ENCODE data around the gene TST. TPM values are rescaled to one million over a fixed set of nuclear protein-coding genes. Genes with fewer than 3 reads are reported as not detected.

TST gene
- total and polyA plus RNA-seq, 2 donors = 19.4 to 48.8 TPM

DNA sequence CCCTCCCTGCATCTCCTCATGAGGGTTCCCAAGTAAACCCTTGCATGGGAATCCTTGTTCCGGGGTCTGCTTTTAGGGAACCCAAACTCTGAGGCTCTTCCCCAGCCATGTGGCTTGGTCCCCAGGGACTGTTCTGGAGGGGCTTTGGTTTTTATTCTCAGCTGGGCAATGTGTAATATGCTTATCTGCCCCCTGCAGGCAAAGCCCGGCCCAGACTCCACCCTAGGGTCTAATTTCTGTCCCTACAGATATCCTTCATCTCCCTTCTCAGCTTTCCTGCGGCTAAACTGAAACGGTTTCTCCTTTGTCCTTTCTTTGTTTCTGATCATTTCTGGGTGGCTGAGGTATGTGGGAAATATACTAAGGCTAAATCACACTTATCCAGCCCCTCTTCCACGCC is 37.1 kb downstream of the TST start:
- H3K36me3 ChIP-seq (ENCODE audit: insufficient read depth) = no peaks in the 10 kb centered on the region
- 63% methylated on average over 5 of the region's 5 CpGs for WGBS
- no peaks in the 10 kb centered on the region for H3K4me1 ChIP-seq (ENCODE audit: insufficient read depth)
- no peak overlapping the region for H3K27ac ChIP-seq (ENCODE audit: low read depth)
- no peak overlapping the region for H3K4me3 ChIP-seq (ENCODE audit: low read depth, low read length)
- no peak for DNase-seq (ENCODE audit: extremely low spot score)

DNA sequence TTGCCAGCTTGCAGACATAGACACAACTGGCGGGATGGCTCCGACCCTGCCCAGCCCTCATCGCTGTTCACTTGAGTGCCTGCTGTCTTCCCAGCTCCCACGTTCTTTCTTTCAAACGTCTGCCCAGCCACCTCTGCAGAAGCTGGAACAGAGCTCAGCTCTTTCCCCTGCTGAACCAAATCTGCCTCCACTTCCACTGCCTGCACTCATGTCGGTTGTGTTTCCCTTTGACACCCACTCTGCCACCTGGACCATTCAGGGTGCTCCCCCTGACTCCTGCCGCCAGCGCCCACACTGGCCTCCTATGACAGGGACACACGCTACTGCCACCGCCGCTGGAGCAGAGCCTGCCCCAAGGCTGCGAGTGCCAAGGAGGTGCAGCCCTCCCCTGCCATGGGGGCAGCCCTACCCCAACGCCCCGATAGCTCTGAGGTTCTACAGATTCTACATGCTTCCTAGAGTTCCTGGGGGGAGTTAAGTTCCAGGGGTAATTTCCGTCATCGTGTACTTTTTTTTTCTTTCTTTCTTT is 37.9 kb downstream of the TST start:
- Histone ChIP-seq H3K4me3 (ENCODE audit: low read depth, low read length) (no peak overlapping the region), H3K36me3 (ENCODE audit: insufficient read depth) (no peaks in the 10 kb centered on the region), H3K27ac (ENCODE audit: low read depth) (no peak overlapping the region), H3K4me1 (ENCODE audit: insufficient read depth) (no peaks in the 10 kb centered on the region)
- no peak for DNase-seq (ENCODE audit: extremely low spot score)
- 74% methylated on average over 16 of the region's 16 CpGs for WGBS

DNA sequence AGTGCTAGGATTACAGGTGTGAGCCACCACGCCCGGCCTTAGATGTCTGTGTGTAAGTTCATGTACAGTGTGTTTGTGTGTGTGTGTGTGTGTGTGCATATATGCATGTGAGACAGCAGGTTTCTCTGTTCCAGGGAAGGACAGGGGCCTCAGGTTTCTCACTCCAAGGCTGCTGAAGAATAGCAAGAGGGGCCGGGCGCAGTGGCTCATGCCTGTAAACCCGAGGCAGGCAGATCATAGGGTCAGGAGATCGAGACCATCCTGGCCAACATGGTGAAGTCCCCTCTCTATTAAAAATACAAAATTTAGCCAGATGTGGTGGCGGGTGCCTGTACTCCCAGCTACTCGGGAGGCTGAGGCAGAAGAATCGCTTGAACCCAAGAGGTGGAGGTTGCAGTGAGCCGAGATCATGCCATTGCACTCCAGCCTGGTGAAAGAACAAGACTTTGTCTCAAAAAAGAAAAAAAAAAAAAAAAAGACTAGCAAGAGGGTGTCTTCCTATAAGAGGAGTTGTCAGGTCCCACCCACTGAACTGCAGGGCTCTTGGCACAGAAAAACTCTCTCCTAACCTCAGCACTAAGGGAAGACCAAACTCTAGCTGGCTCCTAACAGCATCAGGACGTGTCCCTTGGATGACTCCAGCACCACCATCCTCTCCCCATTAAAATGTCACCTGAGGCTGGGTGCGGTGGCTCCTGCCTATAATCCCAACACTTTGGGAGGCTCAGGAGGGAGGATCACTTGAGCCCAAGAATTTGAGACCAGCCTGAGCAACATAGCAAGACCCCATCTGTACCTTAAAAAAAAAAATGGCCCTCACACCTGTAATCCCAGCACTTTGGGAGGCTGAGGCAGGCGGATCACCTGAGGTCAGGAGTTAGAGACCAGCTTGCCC is 40.0 kb downstream of the TST start:
- Histone ChIP-seq H3K4me1 (ENCODE audit: insufficient read depth) (no peaks in the 10 kb centered on the region), H3K27ac (ENCODE audit: low read depth) (no peak overlapping the region), H3K36me3 (ENCODE audit: insufficient read depth) (no peaks in the 10 kb centered on the region), H3K4me3 (ENCODE audit: low read depth, low read length) (no peak overlapping the region)
- 88% methylated on average over 13 of the region's 13 CpGs for WGBS
- DNase-seq (ENCODE audit: extremely low spot score) = no peak

DNA sequence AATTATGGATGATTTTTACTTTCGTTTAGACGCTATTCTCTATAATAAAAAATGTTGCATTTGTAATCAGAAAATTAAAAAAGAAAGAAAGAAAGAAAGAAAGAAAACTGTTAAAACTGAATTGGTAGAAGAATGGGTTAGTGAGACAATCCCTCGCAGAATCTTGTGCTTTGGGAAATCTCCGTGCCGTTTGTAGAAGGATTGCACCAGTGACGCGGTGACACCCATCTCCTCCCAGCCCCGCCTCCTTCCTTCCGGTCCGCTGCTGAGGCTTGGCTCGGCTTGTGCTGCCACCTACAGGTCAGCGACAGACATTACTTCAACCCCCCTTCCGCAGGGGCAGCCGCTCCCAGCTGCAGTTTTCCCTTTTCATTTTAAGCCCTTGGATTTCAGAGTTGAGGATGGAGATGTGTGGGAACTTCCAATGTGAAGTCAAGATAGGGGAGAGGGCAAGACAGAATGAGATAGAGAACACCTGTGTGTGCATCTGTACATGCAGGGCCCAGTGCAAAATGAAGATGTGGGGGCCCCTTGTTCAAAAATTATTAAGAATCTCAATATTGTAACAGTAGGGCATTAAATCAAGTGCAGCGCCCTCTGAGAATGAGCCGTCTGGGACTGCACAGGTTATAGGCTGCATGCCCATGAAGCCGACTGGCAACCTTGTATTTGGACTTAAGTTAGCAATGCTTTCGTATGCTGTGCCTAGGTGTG is 41.1 kb downstream of the TST start:
- H3K36me3 ChIP-seq (ENCODE audit: insufficient read depth) = no peaks in the 10 kb centered on the region
- DNase-seq (ENCODE audit: extremely low spot score) = peak; percentile 84
- H3K4me1 ChIP-seq (ENCODE audit: insufficient read depth) = no peaks in the 10 kb centered on the region
- WGBS = 13% methylated on average over 18 of the region's 18 CpGs
- H3K4me3 ChIP-seq (ENCODE audit: low read depth, low read length) = peak overlapping the region; percentile 10
- H3K27ac ChIP-seq (ENCODE audit: low read depth) = no peak overlapping the region

DNA sequence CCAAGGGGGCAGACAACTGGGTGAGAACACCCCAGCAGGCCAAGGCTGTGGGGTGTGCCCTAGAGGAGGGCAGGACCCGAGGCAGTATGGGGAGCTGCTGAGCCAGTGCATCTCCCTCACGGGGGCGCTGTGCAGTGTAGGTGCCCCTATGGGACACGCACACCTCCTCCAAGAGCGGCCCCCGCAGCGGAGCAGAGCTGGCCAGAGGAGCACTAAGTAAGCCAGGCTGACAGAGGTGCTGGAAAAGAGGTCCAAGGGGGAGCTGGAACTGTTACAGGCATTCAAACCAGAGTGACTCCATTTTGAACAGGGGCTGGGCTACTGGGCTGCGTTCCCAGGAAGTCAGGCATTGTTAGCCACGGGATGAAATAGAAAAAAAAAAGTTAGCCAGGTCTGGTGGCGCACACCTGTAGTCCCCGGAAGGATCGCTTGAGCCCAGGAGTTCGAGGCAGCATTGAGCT is 41.8 kb downstream of the TST start:
- H3K27ac ChIP-seq (ENCODE audit: low read depth) = no peak overlapping the region
- WGBS = 26% methylated on average over 13 of the region's 13 CpGs
- no peak for DNase-seq (ENCODE audit: extremely low spot score)

DNA sequence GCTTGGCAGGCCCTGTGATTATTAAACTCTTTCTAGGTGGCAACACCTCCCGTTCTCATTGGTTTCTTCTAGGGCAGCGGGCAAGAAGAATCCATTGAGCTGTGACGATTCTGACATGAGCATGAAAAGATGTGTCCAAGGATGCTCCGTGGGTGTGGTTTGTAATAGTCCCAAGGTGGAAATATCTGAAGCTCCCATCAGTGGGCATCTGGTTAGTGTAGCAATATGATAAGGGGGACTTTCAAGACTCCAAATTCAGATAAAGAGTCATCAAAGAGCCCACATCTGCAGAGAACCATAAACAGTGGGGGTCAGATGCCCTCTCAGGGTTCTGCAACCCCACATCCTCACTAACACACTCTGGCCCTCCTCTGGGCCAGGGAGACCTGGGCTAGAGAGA is 42.6 kb downstream of the TST start:
- no peak for DNase-seq (ENCODE audit: extremely low spot score)
- Histone ChIP-seq H3K4me3 (ENCODE audit: low read depth, low read length) (no peak overlapping the region), H3K36me3 (ENCODE audit: insufficient read depth) (no peaks in the 10 kb centered on the region), H3K27ac (ENCODE audit: low read depth) (no peak overlapping the region), H3K4me1 (ENCODE audit: insufficient read depth) (no peaks in the 10 kb centered on the region)
- 86% methylated on average over 4 of the region's 4 CpGs for WGBS

More for the DNA sequence above, 41.8 kb downstream of the TST start:
- no peaks in the 10 kb centered on the region for H3K36me3 ChIP-seq (ENCODE audit: insufficient read depth)
- H3K4me3 ChIP-seq (ENCODE audit: low read depth, low read length) = peak overlapping the region; percentile 10
- no peaks in the 10 kb centered on the region for H3K4me1 ChIP-seq (ENCODE audit: insufficient read depth)

DNA sequence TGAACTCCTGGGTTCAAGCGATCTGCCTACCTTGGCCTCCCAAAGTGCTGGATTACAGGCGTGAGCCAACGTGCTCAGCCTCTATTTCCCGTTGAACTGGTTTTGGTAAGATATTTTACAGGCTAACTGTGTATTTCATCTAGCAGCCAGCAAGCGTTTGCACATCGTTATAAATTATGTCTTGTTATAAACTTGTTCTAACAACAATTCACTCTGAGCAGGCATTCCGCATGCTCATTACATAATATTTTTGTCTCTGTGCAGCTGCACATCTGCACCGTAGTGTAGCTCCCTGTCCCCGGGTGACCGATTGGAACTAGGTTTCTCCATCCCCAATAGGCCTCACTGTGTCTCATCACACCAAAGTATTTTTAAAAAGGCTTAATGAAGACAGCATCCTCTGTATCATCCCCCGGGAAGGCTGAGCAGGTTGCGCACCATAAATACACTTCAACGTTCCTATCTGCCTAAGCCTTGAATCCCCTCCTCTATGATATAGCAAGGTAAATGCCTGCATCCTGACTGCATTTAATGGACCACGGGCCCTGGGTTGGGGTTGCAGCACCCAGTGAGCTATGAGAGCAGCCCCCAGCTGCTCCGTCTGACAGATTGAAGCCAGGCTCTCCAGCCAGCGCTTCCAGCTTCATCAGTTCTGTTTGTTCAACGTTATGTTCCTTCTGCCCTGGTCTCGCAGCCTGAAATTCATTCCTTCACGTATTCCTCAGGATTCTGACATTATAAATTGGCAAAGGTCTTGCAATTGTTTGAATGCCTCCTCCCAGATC is 47.7 kb downstream of the TST start:
- H3K27ac ChIP-seq (ENCODE audit: low read depth) = no peak overlapping the region
- peak; percentile 58 for DNase-seq (ENCODE audit: extremely low spot score)
- 54% methylated on average over 19 of the region's 19 CpGs for WGBS

DNA sequence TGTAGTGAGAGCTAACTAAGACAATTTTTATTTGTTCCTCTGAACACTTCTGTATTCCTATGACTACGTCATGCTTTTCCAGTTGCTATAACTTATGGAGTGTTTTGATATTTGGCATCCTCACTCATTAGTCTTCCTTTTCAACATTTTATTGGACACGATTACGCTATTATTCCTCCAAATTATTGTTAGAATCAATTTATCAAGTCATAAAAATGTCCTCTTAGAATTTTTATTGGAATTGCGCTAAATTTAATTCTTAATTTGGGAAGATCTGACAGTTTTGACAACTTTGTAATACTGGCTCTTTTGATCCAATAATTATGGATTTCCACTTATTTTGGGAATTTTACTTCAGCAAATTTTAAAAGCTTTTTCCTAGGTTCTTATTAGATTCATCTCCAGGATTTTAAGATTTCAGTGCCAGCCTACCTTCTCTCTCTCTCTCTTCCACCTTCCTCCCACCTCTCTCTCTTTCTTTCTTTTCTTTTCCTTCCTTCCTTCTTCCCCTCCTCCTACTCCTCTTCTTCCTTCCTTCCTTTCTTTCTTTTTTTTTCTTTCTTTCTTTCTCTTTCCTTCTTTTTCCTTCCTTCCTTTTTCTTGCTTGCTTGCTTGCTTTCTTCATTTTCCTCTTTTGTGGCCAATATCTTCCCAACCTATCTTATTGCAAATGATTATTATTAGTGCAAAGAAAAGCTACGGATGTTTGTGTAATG is 50.8 kb downstream of the TST start:
- H3K4me1 ChIP-seq (ENCODE audit: insufficient read depth) = no peaks in the 10 kb centered on the region
- no peak overlapping the region for H3K4me3 ChIP-seq (ENCODE audit: low read depth, low read length)
- WGBS = 77% methylated on average over 5 of the region's 5 CpGs
- no peaks in the 10 kb centered on the region for H3K36me3 ChIP-seq (ENCODE audit: insufficient read depth)
- H3K27ac ChIP-seq (ENCODE audit: low read depth) = no peak overlapping the region
- no peak for DNase-seq (ENCODE audit: extremely low spot score)

More for the DNA sequence above, 47.7 kb downstream of the TST start:
- H3K4me3 ChIP-seq (ENCODE audit: low read depth, low read length) = no peak overlapping the region
- no peaks in the 10 kb centered on the region for H3K4me1 ChIP-seq (ENCODE audit: insufficient read depth)
- H3K36me3 ChIP-seq (ENCODE audit: insufficient read depth) = no peaks in the 10 kb centered on the region

DNA sequence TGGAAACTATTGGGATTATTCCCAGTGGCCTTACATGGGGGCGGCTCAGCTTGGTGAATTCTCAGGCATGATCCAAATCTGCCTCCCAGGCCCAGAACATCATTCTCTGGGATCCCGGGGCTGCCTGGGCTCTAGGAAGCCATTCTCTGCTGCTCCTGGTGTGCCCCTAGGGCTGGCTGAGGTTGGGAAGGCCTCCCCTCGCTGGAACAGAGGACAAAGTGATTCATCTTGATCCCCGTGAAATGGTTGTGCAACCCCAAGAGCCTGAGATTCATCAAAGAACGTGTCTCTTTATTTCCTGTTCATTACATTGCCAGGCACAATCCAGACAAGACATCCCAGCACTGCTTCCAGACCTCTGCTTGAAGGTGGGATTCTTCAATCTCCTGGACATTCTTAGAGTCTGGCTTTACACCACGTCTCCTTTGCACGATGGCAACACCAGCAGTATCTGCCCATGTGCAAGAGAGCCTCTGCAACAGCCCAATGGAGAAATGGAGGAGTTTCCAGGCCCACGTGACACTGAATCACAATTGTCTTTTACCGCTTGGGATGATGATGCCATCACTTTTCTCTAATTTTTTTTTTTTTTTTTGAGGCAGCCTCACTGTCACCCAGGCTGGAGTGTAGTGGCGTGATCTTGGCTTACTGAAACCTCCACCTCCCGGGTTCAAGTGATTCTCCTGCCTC is 52.3 kb downstream of the TST start:
- DNase-seq (ENCODE audit: extremely low spot score) = no peak
- Histone ChIP-seq H3K36me3 (ENCODE audit: insufficient read depth) (no peaks in the 10 kb centered on the region), H3K27ac (ENCODE audit: low read depth) (no peak overlapping the region), H3K4me3 (ENCODE audit: low read depth, low read length) (no peak overlapping the region), H3K4me1 (ENCODE audit: insufficient read depth) (no peaks in the 10 kb centered on the region)
- WGBS = 83% methylated on average over 11 of the region's 11 CpGs

DNA sequence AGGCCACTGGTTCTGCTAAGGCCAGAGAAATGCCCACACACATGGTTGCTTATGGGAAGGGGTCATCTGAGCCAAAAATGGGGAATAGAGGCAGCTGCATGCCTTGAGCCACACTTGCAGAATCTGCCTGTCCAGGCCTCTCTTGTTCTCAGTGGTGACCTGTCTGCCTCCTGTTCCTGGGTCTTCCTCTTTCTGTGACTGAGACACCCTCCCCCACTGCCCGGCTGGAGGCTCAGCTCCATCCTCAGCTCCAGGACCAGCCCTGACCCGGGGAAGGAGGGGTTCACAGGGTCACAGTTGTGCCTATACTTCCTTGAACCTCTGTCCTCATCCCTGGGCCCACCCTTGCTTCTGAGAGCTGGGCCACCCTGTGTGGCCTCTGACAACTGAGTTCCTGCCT is 53.6 kb downstream of the TST start:
- DNase-seq (ENCODE audit: extremely low spot score) = no peak
- Histone ChIP-seq H3K36me3 (ENCODE audit: insufficient read depth) (no peaks in the 10 kb centered on the region), H3K4me1 (ENCODE audit: insufficient read depth) (no peaks in the 10 kb centered on the region), H3K4me3 (ENCODE audit: low read depth, low read length) (no peak overlapping the region), H3K27ac (ENCODE audit: low read depth) (no peak overlapping the region)
- WGBS = 73% methylated on average over 2 of the region's 2 CpGs

DNA sequence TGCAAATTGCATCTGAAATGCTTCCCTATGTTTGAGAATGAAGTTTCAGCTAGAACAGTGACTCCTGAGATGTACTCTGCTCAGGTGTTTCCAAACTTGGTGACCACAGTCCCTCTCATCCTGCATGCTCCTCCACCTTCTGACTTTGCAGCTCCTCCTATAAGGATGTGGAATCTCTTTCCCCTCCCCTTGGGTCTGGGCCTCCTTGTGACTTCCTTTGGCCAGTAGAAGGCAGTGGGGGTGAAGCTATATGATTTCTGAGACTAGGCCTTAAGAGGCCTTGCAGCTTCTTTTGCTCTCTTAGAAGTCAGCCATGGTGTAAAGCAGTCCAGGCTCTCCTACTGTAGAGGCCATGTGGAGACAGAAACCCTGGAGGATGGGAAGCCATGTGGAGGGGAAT is 55.1 kb downstream of the TST start:
- Histone ChIP-seq H3K4me1 (ENCODE audit: insufficient read depth) (no peaks in the 10 kb centered on the region), H3K4me3 (ENCODE audit: low read depth, low read length) (no peak overlapping the region)

DNA sequence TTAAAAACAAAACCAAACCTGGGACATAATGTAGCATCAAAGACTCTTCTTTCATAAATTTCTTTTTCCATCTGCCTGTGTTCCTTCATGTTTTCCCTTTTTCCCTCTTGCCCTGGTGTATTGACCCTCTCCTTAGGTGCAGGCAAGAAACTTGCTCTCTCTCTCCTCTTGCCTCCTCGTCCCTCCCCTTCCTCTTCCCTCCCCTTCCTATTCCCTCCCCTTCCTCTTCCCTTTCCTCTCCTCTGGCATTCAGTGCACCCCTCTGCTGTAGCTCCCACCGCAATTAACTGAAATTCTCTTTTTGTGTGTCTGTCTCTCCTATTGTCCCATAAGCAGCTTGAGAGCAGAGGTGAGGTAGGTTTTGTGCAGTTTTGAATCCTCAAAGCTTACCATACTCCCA is 55.9 kb downstream of the TST start:
- Histone ChIP-seq H3K27ac (ENCODE audit: low read depth) (no peak overlapping the region), H3K4me3 (ENCODE audit: low read depth, low read length) (no peak overlapping the region), H3K36me3 (ENCODE audit: insufficient read depth) (no peaks in the 10 kb centered on the region), H3K4me1 (ENCODE audit: insufficient read depth) (no peaks in the 10 kb centered on the region)
- WGBS = 61% methylated on average over 2 of the region's 2 CpGs
- no peak for DNase-seq (ENCODE audit: extremely low spot score)

More for the DNA sequence above, 55.1 kb downstream of the TST start:
- DNase-seq (ENCODE audit: extremely low spot score) = no peak
- Histone ChIP-seq H3K36me3 (ENCODE audit: insufficient read depth) (no peaks in the 10 kb centered on the region), H3K27ac (ENCODE audit: low read depth) (no peak overlapping the region)
